Neural progenitor cell (in vitro differentiated cells): ENCODE results near the gene KRTAP29-1.

Source experiments
- CTCF ChIP-seq: fragments of 200-600 bp; sonication (generic); IDR thresholded peaks from 2 replicates; pipeline ENCODE4 v1.5.1; 2017; ENCODE audit warnings: antibody characterized with exemption, mild to moderate bottlenecking
- EZH2 ChIP-seq: fragments of 200-600 bp; sonication (generic); IDR thresholded peaks from 2 replicates; pipeline ENCODE4 v1.6.1; 2017; ENCODE audit warnings: antibody characterized with exemption, mild to moderate bottlenecking, moderate library complexity

GRCh38 chr17:41264599-41264998 is 38.1 kb downstream of the KRTAP29-1 start:
- TF ChIP-seq CTCF (no peak), EZH2 (no peak)
